Stimulated activated naive B cell treated with anti-CD40 and anti-IgM and Interleukin-4, amounts not matched to agents 10 μg/mL and 1 μg/mL and 100 μg/mL, for 72 hours (primary cell): ENCODE data around the gene BCL3.

Experiments used
- ATAC-seq, 2 donors: fragments of 150-1000 bp; cut with Tn5 transposase; replicated peaks; 2 replicates each; pipeline ENCODE4 v1.10.0; 2021; ENCODE audit warnings: moderate library complexity in 1 of 2
- DNase-seq: peaks from one replicate; pipeline ENCODE4 v3.0.0; 2021
- H3K27ac Mint-ChIP-seq: one replicate; pipeline ENCODE4 v1.8.0; 2022; ENCODE audit warnings: mild to moderate bottlenecking, mixed read lengths
- H3K27me3 Mint-ChIP-seq, 2 donors: one replicate each; pipeline ENCODE4 v1.8.0; 2022; ENCODE audit warnings: mixed read lengths in 2 of 2
- H3K36me3 Mint-ChIP-seq, 2 donors: one replicate each; pipeline ENCODE4 v1.8.0; 2022; ENCODE audit warnings: mixed read lengths in 2 of 2, mild to moderate bottlenecking in 1 of 2
- H3K4me1 Mint-ChIP-seq, 2 donors: one replicate each; pipeline ENCODE4 v1.8.0; 2022; ENCODE audit warnings: mixed read lengths in 2 of 2, mild to moderate bottlenecking in 1 of 2
- H3K4me3 Mint-ChIP-seq, 2 donors: one replicate each; pipeline ENCODE4 v1.8.0; 2022; ENCODE audit warnings: mild to moderate bottlenecking in 2 of 2, mixed read lengths in 2 of 2, moderate library complexity in 1 of 2
- H3K9me3 Mint-ChIP-seq, 2 donors: one replicate each; pipeline ENCODE4 v1.8.0; 2022; ENCODE audit warnings: mixed read lengths in 2 of 2, mild to moderate bottlenecking in 1 of 2

Gene BCL3

GRCh38 chr19:44788971-44789370 is 40.5 kb downstream of the BCL3 start:
- ATAC-seq (no peak), DNase-seq (no peak)
- peaks cover 13 to 17% of the 10 kb centered on the region in 2 donors for H3K4me1 Mint-ChIP-seq
- H3K27me3 Mint-ChIP-seq, result no peaks in the 10 kb centered on the region
- no peaks in the 10 kb centered on the region for H3K36me3 Mint-ChIP-seq
- H3K4me3 Mint-ChIP-seq, result no peak overlapping the region
- no peaks in the 10 kb centered on the region for H3K9me3 Mint-ChIP-seq
- no peak overlapping the region for H3K27ac Mint-ChIP-seq

DNA sequence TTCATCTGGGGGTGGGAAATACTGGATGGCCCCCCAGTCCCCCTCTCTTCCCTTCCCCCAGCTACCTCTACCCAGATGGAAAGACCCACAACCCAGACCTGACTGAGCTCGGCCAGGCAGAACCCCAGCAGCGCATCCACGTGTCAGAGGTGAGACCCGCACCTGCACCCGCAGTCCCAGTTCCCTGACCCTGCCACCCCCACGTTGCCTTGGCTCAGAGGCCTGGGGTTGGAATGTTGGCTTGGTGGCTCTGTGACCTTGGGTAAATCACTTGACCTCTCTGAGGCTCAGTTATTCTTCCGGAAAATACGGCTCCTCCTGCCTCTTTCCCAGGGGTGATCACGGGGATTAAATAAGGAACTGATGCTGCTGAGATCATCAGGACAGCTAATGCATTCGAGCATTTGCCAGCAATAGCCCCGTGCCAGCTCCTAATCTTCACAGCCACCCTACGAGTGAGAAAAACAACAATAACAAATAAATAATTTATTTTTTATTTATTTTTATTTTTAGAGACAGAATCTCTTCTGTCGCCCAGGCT is 41.5 kb downstream of the BCL3 start:
- DNase-seq (no peak), ATAC-seq (no peak)
- Mint-ChIP-seq H3K4me3 (no peak overlapping the region), H3K36me3 (no peaks in the 10 kb centered on the region), H3K27me3 (no peaks in the 10 kb centered on the region), H3K9me3 (no peaks in the 10 kb centered on the region), H3K27ac (no peak overlapping the region), H3K4me1 (peaks cover 6 to 9% of the 10 kb centered on the region in 2 donors)

DNA sequence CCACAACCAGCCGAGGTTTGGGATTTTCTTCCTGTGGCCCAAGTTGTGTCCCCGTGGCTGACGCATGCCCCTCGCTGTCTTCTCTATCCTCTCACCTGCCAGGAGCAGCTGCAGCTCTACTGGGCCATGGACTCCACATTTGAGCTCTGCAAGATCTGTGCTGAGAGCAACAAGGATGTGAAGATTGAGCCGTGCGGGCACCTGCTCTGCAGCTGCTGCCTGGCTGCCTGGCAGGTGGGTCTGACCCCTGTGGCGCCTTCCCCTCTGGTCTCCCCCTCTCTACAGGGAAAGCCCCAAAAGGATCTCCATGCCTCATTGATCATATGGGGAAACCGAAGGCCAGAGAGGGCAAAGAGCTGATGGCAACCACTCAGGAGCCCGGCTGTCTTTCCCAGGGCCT is 43.8 kb downstream of the BCL3 start:
- H3K4me3 Mint-ChIP-seq, result peak overlapping the region in 1 of 2 donors; percentile 39
- H3K27ac Mint-ChIP-seq, result no peak overlapping the region
- H3K27me3 Mint-ChIP-seq, result no peaks in the 10 kb centered on the region
- H3K4me1 Mint-ChIP-seq, result peaks cover 14 to 27% of the 10 kb centered on the region in 2 donors
- ATAC-seq (peak; percentile 88 to 96), DNase-seq (peak; percentile 48)
- no peaks in the 10 kb centered on the region for H3K36me3 Mint-ChIP-seq
- H3K9me3 Mint-ChIP-seq, result no peaks in the 10 kb centered on the region

DNA sequence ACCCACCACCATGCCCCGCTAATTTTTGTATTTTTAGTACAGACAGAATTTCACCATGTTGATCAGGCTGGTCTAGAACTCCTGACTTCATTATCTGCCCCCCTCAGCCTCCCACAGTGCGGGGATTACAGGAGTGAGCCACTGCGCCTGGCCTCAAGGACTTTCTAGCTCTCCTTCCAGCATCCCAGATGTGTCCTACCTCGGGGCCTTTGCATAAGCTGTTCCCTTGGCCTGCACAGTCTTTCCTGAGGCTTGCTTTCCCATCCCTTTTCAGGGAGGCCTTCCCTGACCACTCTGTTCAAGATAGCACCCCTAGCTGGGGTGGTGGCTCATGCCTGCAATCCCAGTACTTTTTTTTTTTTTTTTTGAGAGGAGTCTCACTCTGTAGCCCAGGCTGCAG is 46.1 kb downstream of the BCL3 start:
- H3K4me1 Mint-ChIP-seq, result peaks cover 16 to 31% of the 10 kb centered on the region in 2 donors
- no peak overlapping the region for H3K27ac Mint-ChIP-seq
- DNase-seq, result no peak
- no peaks in the 10 kb centered on the region for H3K27me3 Mint-ChIP-seq
- H3K36me3 Mint-ChIP-seq, result no peaks in the 10 kb centered on the region
- H3K4me3 Mint-ChIP-seq, result no peak overlapping the region
- no peak for ATAC-seq
- no peaks in the 10 kb centered on the region for H3K9me3 Mint-ChIP-seq

- H3K4me1 Mint-ChIP-seq, result peaks cover 16 to 40% of the 10 kb centered on the region in 2 donors
- no peaks in the 10 kb centered on the region for H3K9me3 Mint-ChIP-seq
- H3K27ac Mint-ChIP-seq, result no peak overlapping the region
- H3K27me3 Mint-ChIP-seq, result no peaks in the 10 kb centered on the region
- no peaks in the 10 kb centered on the region for H3K36me3 Mint-ChIP-seq
- DNase-seq (no peak), ATAC-seq (peak in 1 of 2 donors; percentile 19)
- no peak overlapping the region for H3K4me3 Mint-ChIP-seq
These were observed 47.0 kb downstream of the BCL3 start for GRCh38 chr19:44795398-44795987.

- Mint-ChIP-seq H3K4me1 (peaks cover 16 to 42% of the 10 kb centered on the region in 2 donors), H3K9me3 (no peaks in the 10 kb centered on the region), H3K27me3 (no peaks in the 10 kb centered on the region), H3K27ac (no peak overlapping the region), H3K36me3 (no peaks in the 10 kb centered on the region), H3K4me3 (no peak overlapping the region)
- DNase-seq, result no peak
- ATAC-seq, result no peak
These were observed 48.2 kb downstream of the BCL3 start for GRCh38 chr19:44796701-44797115.

DNA sequence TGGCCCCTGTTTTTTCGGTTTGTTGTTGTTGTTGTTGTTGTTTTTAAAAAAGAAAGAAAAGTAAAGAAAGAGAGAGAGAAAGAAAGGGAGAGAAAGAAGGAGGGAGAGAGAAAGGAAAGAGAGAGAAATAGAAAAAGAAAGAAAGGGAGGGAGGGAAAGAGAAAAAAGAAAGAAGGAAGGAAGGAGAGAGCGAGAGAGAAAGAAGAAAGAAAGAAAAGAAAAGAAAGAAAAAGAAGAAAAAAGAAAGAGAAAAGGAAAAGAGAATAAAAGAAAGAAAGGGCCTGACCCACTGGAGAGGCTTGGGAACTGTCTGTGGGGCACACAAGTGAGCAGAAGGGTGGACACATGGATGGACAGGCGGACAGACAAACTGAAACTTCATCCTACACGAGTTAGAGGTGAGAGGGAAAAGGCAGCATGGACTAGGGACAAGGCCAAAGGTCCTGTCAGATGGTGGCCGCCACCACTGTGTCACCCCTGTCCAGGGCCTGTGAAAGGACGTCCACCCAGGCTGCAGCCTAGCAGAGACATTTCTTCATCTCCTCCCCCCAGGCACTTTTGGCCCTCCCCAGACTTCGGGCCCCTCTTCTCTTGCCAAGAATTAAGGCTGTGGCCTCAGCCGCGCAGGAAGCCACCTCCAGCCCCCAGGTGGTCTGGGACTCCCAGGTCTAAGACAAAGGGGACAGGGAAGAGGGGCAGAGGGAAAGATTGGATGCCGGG is 51.3 kb downstream of the BCL3 start:
- H3K36me3 Mint-ChIP-seq, result peaks cover 0 to 1% of the 10 kb centered on the region in 2 donors
- H3K27me3 Mint-ChIP-seq, result peaks cover 6 to 12% of the 10 kb centered on the region in 2 donors
- peaks cover 12 to 33% of the 10 kb centered on the region in 2 donors for H3K4me1 Mint-ChIP-seq
- H3K27ac Mint-ChIP-seq, result no peak overlapping the region
- ATAC-seq, result no peak
- no peak for DNase-seq
- H3K4me3 Mint-ChIP-seq, result no peak overlapping the region
- H3K9me3 Mint-ChIP-seq, result no peaks in the 10 kb centered on the region

DNA sequence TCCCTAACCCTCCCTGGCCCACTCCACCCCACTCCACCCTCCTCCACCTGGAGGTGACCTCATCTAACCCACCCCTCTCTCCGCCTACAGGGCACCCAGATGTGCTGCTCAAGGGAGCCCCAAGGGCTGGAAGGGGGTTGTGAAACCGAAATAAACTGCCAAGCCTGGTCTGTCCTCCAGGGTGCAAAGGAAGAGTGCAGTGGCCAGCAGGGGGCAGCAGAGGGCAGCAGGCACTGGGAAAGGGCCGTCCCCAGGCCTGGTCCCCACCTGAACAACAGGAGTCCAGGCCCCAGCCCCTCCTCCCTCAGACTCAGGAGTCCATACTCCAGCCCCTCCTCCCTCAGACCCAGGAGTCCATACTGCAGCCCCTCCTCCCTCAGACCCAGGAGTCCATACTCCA is 52.0 kb downstream of the BCL3 start:
- peaks cover 6 to 12% of the 10 kb centered on the region in 2 donors for H3K27me3 Mint-ChIP-seq
- H3K9me3 Mint-ChIP-seq, result no peaks in the 10 kb centered on the region
- peak; percentile 73 for DNase-seq
- H3K36me3 Mint-ChIP-seq, result peaks cover 0 to 1% of the 10 kb centered on the region in 2 donors
- peaks cover 12 to 30% of the 10 kb centered on the region in 2 donors for H3K4me1 Mint-ChIP-seq
- ATAC-seq, result peak; percentile 98
- no peak overlapping the region for H3K27ac Mint-ChIP-seq
- no peak overlapping the region for H3K4me3 Mint-ChIP-seq

DNA sequence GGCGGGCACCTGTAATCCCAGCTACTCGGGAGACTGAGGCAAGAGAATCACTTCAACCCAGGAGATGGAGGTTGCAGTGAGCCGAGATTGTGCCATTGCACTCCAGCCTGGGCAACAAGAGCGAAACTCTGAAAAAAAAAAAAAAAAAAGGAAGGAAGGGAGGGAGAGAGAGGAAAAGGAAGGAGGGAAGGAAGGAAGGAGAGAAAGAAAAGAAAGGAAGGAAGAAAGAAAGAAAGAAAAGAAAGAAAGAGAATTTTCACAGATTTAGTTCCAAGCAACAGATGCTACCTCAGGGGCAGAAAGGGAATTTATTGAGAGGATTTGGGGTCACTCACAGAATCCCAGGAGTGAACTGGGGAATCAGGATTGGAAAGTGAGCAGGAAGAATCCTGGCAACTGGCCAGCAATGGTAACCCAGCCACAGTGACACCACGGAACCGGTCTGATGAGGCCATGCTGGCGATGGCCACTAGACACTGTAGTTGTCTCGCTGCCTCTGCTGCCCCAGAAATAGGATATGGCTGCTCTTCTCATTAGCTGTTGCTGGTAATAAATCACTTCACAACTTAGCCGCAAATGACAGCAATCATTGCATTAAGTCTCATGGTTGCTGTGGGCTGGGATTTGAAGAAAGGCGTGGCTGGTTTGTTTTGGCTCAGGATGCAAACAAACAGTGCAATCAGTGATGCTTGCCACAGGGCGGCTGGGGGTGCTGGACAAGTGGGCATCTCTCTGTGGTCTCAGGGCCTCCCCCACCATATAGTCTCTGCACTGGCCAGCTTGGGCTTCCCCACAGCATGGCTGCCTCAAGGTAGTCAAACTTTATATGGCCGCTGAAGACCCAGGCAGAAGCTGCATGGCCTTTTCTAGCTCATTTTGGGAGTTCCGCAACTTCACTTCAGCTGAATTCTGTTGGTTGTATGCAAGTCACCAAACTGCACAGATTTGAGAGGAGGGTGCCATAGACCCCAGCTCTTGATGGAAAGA is 55.2 kb downstream of the BCL3 start:
- peaks cover 7 to 22% of the 10 kb centered on the region in 2 donors for H3K4me1 Mint-ChIP-seq
- H3K4me3 Mint-ChIP-seq, result no peak overlapping the region
- H3K27ac Mint-ChIP-seq, result no peak overlapping the region
- ATAC-seq (no peak), DNase-seq (no peak)
- H3K9me3 Mint-ChIP-seq, result no peaks in the 10 kb centered on the region
- H3K36me3 Mint-ChIP-seq, result peaks cover 0 to 1% of the 10 kb centered on the region in 2 donors
- peaks cover 22 to 32% of the 10 kb centered on the region in 2 donors for H3K27me3 Mint-ChIP-seq

DNA sequence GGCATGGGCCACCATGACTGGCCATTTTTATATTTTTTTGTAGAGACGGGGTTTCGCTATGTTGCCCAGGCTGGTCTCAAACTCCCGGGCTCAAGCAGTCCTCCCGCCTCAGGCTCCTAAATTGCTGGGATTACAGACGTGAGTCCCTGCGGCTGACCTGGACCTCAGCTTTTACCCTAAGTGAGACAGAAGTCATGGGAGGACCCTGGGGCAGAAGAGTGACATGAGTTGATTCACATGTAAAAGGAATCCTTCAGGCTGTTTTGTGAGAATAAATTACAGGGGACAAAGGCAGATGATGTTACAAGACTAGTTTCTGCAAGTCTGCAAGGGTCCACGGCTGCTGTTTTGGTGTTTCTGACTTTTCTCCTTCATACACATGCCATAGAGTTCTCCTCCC is 57.8 kb downstream of the BCL3 start:
- ATAC-seq (no peak), DNase-seq (no peak)
- no peak overlapping the region for H3K27ac Mint-ChIP-seq
- H3K27me3 Mint-ChIP-seq, result peaks cover 43 to 58% of the 10 kb centered on the region in 2 donors
- peaks cover 7 to 16% of the 10 kb centered on the region in 2 donors for H3K4me1 Mint-ChIP-seq
- H3K36me3 Mint-ChIP-seq, result peaks cover 0 to 1% of the 10 kb centered on the region in 2 donors
- no peaks in the 10 kb centered on the region for H3K9me3 Mint-ChIP-seq
- H3K4me3 Mint-ChIP-seq, result no peak overlapping the region

- Mint-ChIP-seq H3K36me3 (peaks cover 0 to 1% of the 10 kb centered on the region in 2 donors), H3K9me3 (no peaks in the 10 kb centered on the region), H3K4me3 (no peak overlapping the region), H3K27ac (no peak overlapping the region), H3K4me1 (peaks cover 7 to 16% of the 10 kb centered on the region in 2 donors), H3K27me3 (peaks cover 50 to 64% of the 10 kb centered on the region in 2 donors)
- ATAC-seq, result no peak
- no peak for DNase-seq
These were observed 58.7 kb downstream of the BCL3 start for GRCh38 chr19:44807162-44807561.

- Mint-ChIP-seq H3K27me3 (peaks cover 45 to 58% of the 10 kb centered on the region in 2 donors), H3K9me3 (no peaks in the 10 kb centered on the region), H3K36me3 (peaks cover 0 to 1% of the 10 kb centered on the region in 2 donors), H3K4me3 (peak overlapping the region in 1 of 2 donors; percentile 39), H3K27ac (no peak overlapping the region), H3K4me1 (peaks cover 5 to 16% of the 10 kb centered on the region in 2 donors)
- ATAC-seq, result peak; percentile 25 to 27
- no peak for DNase-seq
These were observed 59.3 kb downstream of the BCL3 start for GRCh38 chr19:44807652-44808462.
